ENCODE measurements around the gene PFN1. TPM values are rescaled to one million over a fixed set of nuclear protein-coding genes. Genes with fewer than 3 reads are reported as not detected.

PFN1 gene
- total and polyA plus RNA-seq, 9 of the 15 experiments (the other 6 are each of a cell fraction or from before 2014, with no cell fraction given): 60.5 to 1,479 (median 456) TPM

- FAIRE-seq: no peak
- in situ Hi-C loops (cut with MboI): no loop called here
- TF ChIP-seq REST (IDR thresholded peaks at IDR 0.05; ENCODE audit: borderline replicate concordance): no peak
- TF ChIP-seq REST (CRISPR knock-in tag; IDR thresholded peaks at IDR 0.05; ENCODE audit: low read depth): no peak
- TF ChIP-seq CEBPG (CRISPR knock-in tag; IDR thresholded peaks at IDR 0.05): no peak
- TF ChIP-seq CEBPG (tag; conservative IDR thresholded peaks at IDR 0.05 in 1 of 2, IDR thresholded peaks at IDR 0.05 in 1 of 2): no peak
- TF ChIP-seq ZNF239 (CRISPR knock-in tag; IDR thresholded peaks at IDR 0.05): no peak
- TF ChIP-seq ZBTB49 (CRISPR knock-in tag; IDR thresholded peaks at IDR 0.05; ENCODE audit: borderline replicate concordance): no peak
- no peak for TF ChIP-seq ZBTB43 (CRISPR knock-in tag; IDR thresholded peaks at IDR 0.05)
- TF ChIP-seq ATF4 (CRISPR knock-in tag; IDR thresholded peaks at IDR 0.05): no peak
- no peak for TF ChIP-seq PURB (CRISPR knock-in tag; IDR thresholded peaks at IDR 0.05; ENCODE audit: low read depth)
- no peak for TF ChIP-seq HOXB6 (CRISPR knock-in tag; IDR thresholded peaks at IDR 0.05; ENCODE audit: borderline replicate concordance)
These were observed 34.0 kb upstream of the PFN1 start for GRCh38 chr17:4982305-4982704.

More at GRCh38 chr17:4982305-4982704, 34.0 kb upstream of the PFN1 start:
- Histone ChIP-seq H3K79me2 (ENCODE audit: control insufficient read depth, insufficient read depth, low read length) (peaks cover 17% of the 10 kb centered on the region), H3K27me3 (ENCODE audit: control insufficient read depth in 2 of 2, insufficient read depth in 2 of 2, low read length in 2 of 2) (no peaks in the 10 kb centered on the region), H3K9me3 (replicated peaks; ENCODE audit: control insufficient read depth, insufficient read depth, low read depth, low read length) (no peaks in the 10 kb centered on the region), H3K4me2 (ENCODE audit: insufficient read depth, low read length) (no peak overlapping the region), H2AFZ (ENCODE audit: low read depth, low read length) (no peak overlapping the region), H3K4me3 (no peak overlapping the region), H3K4me1 (replicated peaks in 1 of 2; ENCODE audit: control insufficient read depth in 2 of 2, insufficient read depth in 2 of 2, low read length in 2 of 2) (peaks cover 9 to 11% of the 10 kb centered on the region in 2 experiments; a peak in 3 of 5 replicates), H3K9ac (ENCODE audit: insufficient read depth in 1 of 2, low read depth in 2 of 2, low read length in 2 of 2) (no peak overlapping the region), H3K9me1 (ENCODE audit: control insufficient read depth, insufficient read depth, low read length) (no peaks in the 10 kb centered on the region), H3K36me3 (ENCODE audit: control insufficient read depth, insufficient read depth, low read length) (peaks cover 59% of the 10 kb centered on the region), H4K20me1 (replicated peaks; ENCODE audit: control insufficient read depth, insufficient read depth, low read length) (0 out of 2 replicates have a peak, but pooled peaks cover 6% of the 10 kb centered on the region), H3K27ac (ENCODE audit: extremely low read depth, low read depth, low read length) (no peak overlapping the region)
- DNase-seq (ENCODE audit: extremely low read depth in 1 of 4, low spot score in 3 of 4) (no peak), ATAC-seq (no peak)
- WGBS (ENCODE audit: insufficient coverage, low coverage, missing lambda C conversion rate): 53% methylated on average over 3 of the region's 5 CpGs
- ChIA-PET POLR2A (no interaction called here), CTCF (ENCODE audit: low intra/inter-chr PET ratio) (no interaction called here)
- no TSS peak for BruUV-seq (replicated peaks)
- intact Hi-C loops (cut with micrococcal nuclease): no loop called here
